Measurements from ENCODE around the gene FAM98C.

DNA sequence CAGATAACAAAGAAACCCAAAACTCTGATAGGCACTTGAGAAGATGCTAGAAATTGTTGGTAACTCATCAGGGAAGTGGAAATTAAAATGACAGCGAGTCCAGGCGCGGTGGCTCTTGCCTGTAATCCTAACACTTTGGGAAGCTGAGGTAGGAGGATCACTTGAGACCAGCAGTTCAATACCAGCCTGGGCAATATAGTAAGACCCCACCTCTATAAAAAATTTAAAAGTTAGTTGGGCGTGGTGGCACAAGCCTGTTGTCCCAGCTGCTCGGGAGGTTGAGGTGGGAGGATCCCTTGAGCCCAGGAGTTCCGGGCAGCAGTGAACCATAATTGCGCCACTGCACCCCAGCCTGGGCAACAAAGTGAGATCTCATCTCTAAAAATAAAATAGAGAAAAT is 28.0 kb downstream of the FAM98C start:
- TF ChIP-seq, protein P1, sequence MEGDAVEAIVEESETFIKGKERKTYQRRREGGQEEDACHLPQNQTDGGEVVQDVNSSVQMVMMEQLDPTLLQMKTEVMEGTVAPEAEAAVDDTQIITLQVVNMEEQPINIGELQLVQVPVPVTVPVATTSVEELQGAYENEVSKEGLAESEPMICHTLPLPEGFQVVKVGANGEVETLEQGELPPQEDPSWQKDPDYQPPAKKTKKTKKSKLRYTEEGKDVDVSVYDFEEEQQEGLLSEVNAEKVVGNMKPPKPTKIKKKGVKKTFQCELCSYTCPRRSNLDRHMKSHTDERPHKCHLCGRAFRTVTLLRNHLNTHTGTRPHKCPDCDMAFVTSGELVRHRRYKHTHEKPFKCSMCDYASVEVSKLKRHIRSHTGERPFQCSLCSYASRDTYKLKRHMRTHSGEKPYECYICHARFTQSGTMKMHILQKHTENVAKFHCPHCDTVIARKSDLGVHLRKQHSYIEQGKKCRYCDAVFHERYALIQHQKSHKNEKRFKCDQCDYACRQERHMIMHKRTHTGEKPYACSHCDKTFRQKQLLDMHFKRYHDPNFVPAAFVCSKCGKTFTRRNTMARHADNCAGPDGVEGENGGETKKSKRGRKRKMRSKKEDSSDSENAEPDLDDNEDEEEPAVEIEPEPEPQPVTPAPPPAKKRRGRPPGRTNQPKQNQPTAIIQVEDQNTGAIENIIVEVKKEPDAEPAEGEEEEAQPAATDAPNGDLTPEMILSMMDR (conservative IDR thresholded peaks at IDR 0.05; ENCODE audit: low read length): no peak
- TF ChIP-seq EZH2phosphoT487 (IDR thresholded peaks at IDR 0.05; ENCODE audit: borderline replicate concordance, low read depth, low read length): no peak

All from OCI-LY7 (cell line).